Keratinocyte (primary cell): ENCODE data around the gene ACOT13. TPM values are rescaled to one million over a fixed set of nuclear protein-coding genes. Genes with fewer than 3 reads are reported as not detected.
"Not testable (repeated sequence)": the region's sequence is repeated elsewhere in the genome, so short reads cannot be mapped to it uniquely, and the experiment has no call there.

Source experiments
- DNase-seq: peaks from one replicate; pipeline ENCODE4 v3.0.0-alpha.2; 2011; ENCODE audit warnings: low read depth, missing footprints, low spot score
- FAIRE-seq: peaks from 2 replicates; lab custom pipeline; 2011; peaks lifted over from hg19 to GRCh38; lab: Jason Lieb, UNC
- H2AFZ ChIP-seq: 2 replicates; pipeline ENCODE4 v1.6.0; 2012; ENCODE audit warnings: low read length, control low read depth, inconsistent platforms; ENCODE audit not compliant: control insufficient read depth
- H3K27ac ChIP-seq: 2 replicates; pipeline ENCODE4 v1.5.1; 2011; ENCODE audit warnings: low read length; ENCODE audit not compliant: control insufficient read depth, insufficient read depth
- H3K27me3 ChIP-seq: 3 replicates; pipeline ENCODE4 v1.6.0; 2011; ENCODE audit warnings: low read length; ENCODE audit not compliant: control insufficient read depth, insufficient read depth; ENCODE audit errors: extremely low read depth
- H3K36me3 ChIP-seq, 2 experiments: 2 replicates in 1 of 2; 3 replicates in 1 of 2; pipeline ENCODE4 v1.5.1; 2011; ENCODE audit warnings: low read length in 2 of 2, mild to moderate bottlenecking in 1 of 2; ENCODE audit not compliant: control insufficient read depth in 2 of 2, insufficient read depth in 2 of 2; ENCODE audit errors: extremely low read depth in 1 of 2
- H3K4me1 ChIP-seq: 3 replicates; pipeline ENCODE4 v1.5.1; 2011; ENCODE audit warnings: low read length; ENCODE audit not compliant: control insufficient read depth, insufficient read depth; ENCODE audit errors: extremely low read depth
- H3K4me2 ChIP-seq: 3 replicates; pipeline ENCODE4 v1.6.0; 2011; ENCODE audit warnings: low read depth, low read length; ENCODE audit not compliant: control insufficient read depth, insufficient read depth; ENCODE audit errors: extremely low read depth
- H3K4me3 ChIP-seq, 3 experiments: fragments of 200-600 bp in 1 of 3; sonication (generic) in 1 of 3; 2 replicates in 2 of 3; 3 replicates in 1 of 3; pipeline ENCODE4 v1.5.1; 2011 to 2016; ENCODE audit warnings: low read length in 3 of 3, mild to moderate bottlenecking in 3 of 3, control low read depth in 2 of 3, inconsistent platforms in 1 of 3, low read depth in 1 of 3, mixed read lengths in 1 of 3, mixed run types in 1 of 3, moderate library complexity in 1 of 3; ENCODE audit not compliant: control insufficient read depth in 2 of 3, insufficient read depth in 2 of 3; ENCODE audit errors: extremely low read depth in 1 of 3
- H3K79me2 ChIP-seq: 2 replicates; pipeline ENCODE4 v1.6.0; 2012; ENCODE audit warnings: low read length; ENCODE audit not compliant: control insufficient read depth, insufficient read depth
- H3K9ac ChIP-seq: 3 replicates; pipeline ENCODE4 v1.6.0; 2011; ENCODE audit warnings: low read length; ENCODE audit not compliant: control insufficient read depth, insufficient read depth; ENCODE audit errors: extremely low read depth
- H3K9me1 ChIP-seq: 3 replicates; pipeline ENCODE4 v1.6.0; 2011; ENCODE audit warnings: low read length; ENCODE audit not compliant: control insufficient read depth, insufficient read depth; ENCODE audit errors: extremely low read depth
- H3K9me3 ChIP-seq: 2 replicates; pipeline ENCODE4 v1.5.1; 2012; ENCODE audit warnings: low read depth, low read length; ENCODE audit not compliant: control insufficient read depth
- H4K20me1 ChIP-seq: 3 replicates; pipeline ENCODE4 v1.6.0; 2011; ENCODE audit warnings: low read length; ENCODE audit not compliant: control insufficient read depth, insufficient read depth; ENCODE audit errors: extremely low read depth
- CTCF ChIP-seq, 3 experiments: IDR thresholded peaks in 1 of 3; conservative IDR thresholded peaks in 1 of 3; optimal IDR thresholded peaks in 1 of 3; 2 replicates in 2 of 3; 3 replicates in 1 of 3; pipeline versions ENCODE3 to v1.5.1; 2011; ENCODE audit warnings: low read length in 3 of 3, mild to moderate bottlenecking in 3 of 3, moderate library complexity in 2 of 3, control low read depth in 1 of 3, inconsistent platforms in 1 of 3; ENCODE audit not compliant: insufficient read depth in 2 of 3; ENCODE audit errors: extremely low read depth in 1 of 3
- EZH2 ChIP-seq: IDR thresholded peaks from one replicate; pipeline ENCODE4 v1.6.1; 2012; ENCODE audit warnings: inconsistent platforms, mild to moderate bottlenecking, low read length, moderate library complexity
- dilution Hi-C: fragments of 300-500 bp; cut with MboI; formaldehyde crosslinking; loops from one replicate; pipeline ENCODE4 v1.7.0; 2020; ENCODE audit warnings: low sequenced_read_pairs; ENCODE audit not compliant: extremely low pct_ligation_motif_present
- polyA plus RNA-seq, 5 experiments: library from polyadenylated mRNA; depleted of rRNA in 3 of 5; stranded (reverse) in 3 of 5; stranded (forward) in 1 of 5; unstranded in 1 of 5; fragments of >200 nt; gene quantifications; 1 replicate in 1 of 5; 2 replicates in 3 of 5; 3 replicates in 1 of 5; pipeline versions ENCODE4 v1.2.1 to v1.2.3, GENCODE V29; 2011 to 2012; ENCODE audit warnings: missing spikeins in 2 of 5, low read depth in 1 of 5, low replicate concordance in 1 of 5

Gene ACOT13
- polyA plus RNA-seq, 1 donor (not counting 4 experiments of a cell fraction or from before 2014, with no cell fraction given): 57.9 TPM

GRCh38 chr6:24659561-24659960 is 7.3 kb upstream of the ACOT13 start:
- Histone ChIP-seq H3K27ac (peak overlapping the region; percentile 36), H3K4me3 (no peak overlapping the region), H4K20me1 (no peaks in the 10 kb centered on the region), H3K79me2 (peaks cover 13% of the 10 kb centered on the region), H3K9me1 (no peaks in the 10 kb centered on the region), H3K4me2 (no peak overlapping the region), H3K27me3 (no peaks in the 10 kb centered on the region), H3K36me3 (peaks cover 13 to 18% of the 10 kb centered on the region in 2 experiments), H3K9me3 (no peaks in the 10 kb centered on the region), H3K9ac (no peak overlapping the region), H2AFZ (no peak overlapping the region), H3K4me1 (peaks cover 3% of the 10 kb centered on the region)
- dilution Hi-C loops: no loop called here
- TF ChIP-seq EZH2 (no peak), CTCF (optimal IDR thresholded peaks at IDR 0.05 in 1 of 3, IDR thresholded peaks at IDR 0.05 in 1 of 3, conservative IDR thresholded peaks at IDR 0.05 in 1 of 3; ENCODE audit: extremely low read depth in 1 of 3, insufficient read depth in 2 of 3, low read length in 3 of 3) (no peak)
- no peak for DNase-seq
- no peak for FAIRE-seq

- Histone ChIP-seq H3K4me1 (peaks cover 4% of the 10 kb centered on the region), H3K9me1 (no peaks in the 10 kb centered on the region), H3K9ac (no peak overlapping the region), H3K27me3 (no peaks in the 10 kb centered on the region), H3K9me3 (no peaks in the 10 kb centered on the region), H3K79me2 (peaks cover 18% of the 10 kb centered on the region), H3K4me2 (no peak overlapping the region), H3K27ac (no peak overlapping the region), H3K36me3 (peaks cover 13 to 18% of the 10 kb centered on the region in 2 experiments), H4K20me1 (no peaks in the 10 kb centered on the region), H3K4me3 (no peak overlapping the region), H2AFZ (no peak overlapping the region)
- TF ChIP-seq EZH2: no peak
- TF ChIP-seq CTCF (optimal IDR thresholded peaks at IDR 0.05 in 1 of 3, IDR thresholded peaks at IDR 0.05 in 1 of 3, conservative IDR thresholded peaks at IDR 0.05 in 1 of 3; ENCODE audit: extremely low read depth in 1 of 3, insufficient read depth in 2 of 3, low read length in 3 of 3): no peak
- dilution Hi-C loops: no loop called here
- FAIRE-seq (no peak), DNase-seq (no peak)
These were observed 6.8 kb upstream of the ACOT13 start for GRCh38 chr6:24660105-24660504.

- Histone ChIP-seq H3K79me2 (peaks cover 33% of the 10 kb centered on the region), H3K4me1 (peaks cover 12% of the 10 kb centered on the region)
- not testable (repeated sequence) for H3K27ac ChIP-seq
These were observed 5.1 kb upstream of the ACOT13 start for GRCh38 chr6:24661759-24662158.

More at GRCh38 chr6:24661759-24662158, 5.1 kb upstream of the ACOT13 start:
- H3K4me3 ChIP-seq, H3K4me2 ChIP-seq, H3K9ac ChIP-seq, H4K20me1 ChIP-seq, H3K9me3 ChIP-seq, FAIRE-seq, dilution Hi-C loops, H3K9me1 ChIP-seq, H3K27me3 ChIP-seq, H2AFZ ChIP-seq, DNase-seq: not testable (repeated sequence)
- peaks cover 12 to 18% of the 10 kb centered on the region in 2 experiments for H3K36me3 ChIP-seq
